EL (cell line): ENCODE measurements around the gene ATP6V1B1.

Experiments used
- DNase-seq: peaks from one replicate; pipeline ENCODE4 v3.0.0-alpha.2; 2016

The ATP6V1B1 gene

GRCh38 chr2:70935468-70936164, at the start of gene ATP6V1B1:
Gene ATP6V1B1 (plus strand): TSS chr2:70935900. CDS start chr2:70935955, 55 bp downstream.
- DNase-seq, result no peak

- DNase-seq, result no peak
Observed at GRCh38 chr2:70886541-70886987, 49.1 kb upstream of the ATP6V1B1 start.

- DNase-seq, result no peak
Observed at GRCh38 chr2:70887208-70887549, 48.5 kb upstream of the ATP6V1B1 start.

- DNase-seq, result no peak
Observed at GRCh38 chr2:70887550-70888246, 48.0 kb upstream of the ATP6V1B1 start.

- no peak for DNase-seq
Observed at GRCh38 chr2:70888366-70888922, 47.3 kb upstream of the ATP6V1B1 start.

GRCh38 chr2:70888923-70889715, 46.6 kb upstream of the ATP6V1B1 start:
- no peak for DNase-seq

GRCh38 chr2:70889716-70890037, 46.0 kb upstream of the ATP6V1B1 start:
- no peak for DNase-seq

GRCh38 chr2:70890469-70891065, 45.1 kb upstream of the ATP6V1B1 start:
- peak; percentile 35 for DNase-seq

- no peak for DNase-seq
Observed at GRCh38 chr2:70891572-70892357, 43.9 kb upstream of the ATP6V1B1 start.

- DNase-seq, result no peak
Observed at GRCh38 chr2:70892750-70893149, 43.0 kb upstream of the ATP6V1B1 start.

GRCh38 chr2:70893186-70893585, 42.5 kb upstream of the ATP6V1B1 start:
- DNase-seq, result no peak

- no peak for DNase-seq
Observed at GRCh38 chr2:70894765-70895164, 40.9 kb upstream of the ATP6V1B1 start.

- DNase-seq, result no peak
Observed at GRCh38 chr2:70895249-70895648, 40.5 kb upstream of the ATP6V1B1 start.

GRCh38 chr2:70895998-70896764, 39.5 kb upstream of the ATP6V1B1 start:
- no peak for DNase-seq

- DNase-seq, result no peak
Observed at GRCh38 chr2:70896765-70897202, 38.9 kb upstream of the ATP6V1B1 start.

GRCh38 chr2:70897203-70897976, 38.3 kb upstream of the ATP6V1B1 start:
- no peak for DNase-seq

- DNase-seq, result no peak
Observed at GRCh38 chr2:70897977-70898226, 37.8 kb upstream of the ATP6V1B1 start.

- DNase-seq, result no peak
Observed at GRCh38 chr2:70898363-70899240, 37.1 kb upstream of the ATP6V1B1 start.

GRCh38 chr2:70901227-70902066, 34.3 kb upstream of the ATP6V1B1 start:
- DNase-seq, result peak; percentile 28
